Gastrocnemius medialis (tissue), 4 donors: ENCODE data around the gene ASNS. TPM values are rescaled to one million over a fixed set of nuclear protein-coding genes. Genes with fewer than 3 reads are reported as not detected.

Source experiments
- ATAC-seq, 2 donors: fragments of 150-250 bp; one replicate each; pipeline ENCODE4 v1.9.1; 2016
- DNase-seq, 2 donors: peaks; one replicate each; pipeline ENCODE4 v3.0.0-alpha.2; 2019
- H3K27ac ChIP-seq, 4 donors: fragments of 200-600 bp; sonication (generic); 1 replicate in 1 of 4; 2 replicates in 3 of 4; pipeline ENCODE4 v1.5.1; 2016 to 2018; ENCODE audit warnings: mild to moderate bottlenecking in 2 of 4, moderate library complexity in 1 of 4
- H3K27me3 ChIP-seq, 3 donors: fragments of 200-600 bp; sonication (generic) in 2 of 3; 1 replicate in 1 of 3; 2 replicates in 2 of 3; pipeline versions ENCODE4 v1.5.1 to v1.6.0; 2016 to 2019; ENCODE audit warnings: mild to moderate bottlenecking in 1 of 3, moderate library complexity in 1 of 3
- H3K36me3 ChIP-seq, 2 donors: fragments of 200-600 bp; sonication (generic) in 1 of 2; one replicate each; pipeline ENCODE4 v1.5.1; 2017 to 2018
- H3K4me1 ChIP-seq, 2 donors: fragments of 200-600 bp; sonication (generic) in 1 of 2; one replicate each; pipeline ENCODE4 v1.5.1; 2016 to 2017; ENCODE audit warnings: mild to moderate bottlenecking in 2 of 2
- H3K4me3 ChIP-seq, 4 donors: fragments of 200-600 bp; sonication (generic) in 3 of 4; 1 replicate in 1 of 4; 2 replicates in 3 of 4; pipeline ENCODE4 v1.5.1; 2016 to 2019; ENCODE audit warnings: mild to moderate bottlenecking in 2 of 4
- H3K9me3 ChIP-seq, 3 donors: fragments of 200-600 bp; sonication (generic) in 2 of 3; 1 replicate in 1 of 3; 2 replicates in 2 of 3; pipeline ENCODE4 v1.5.1; 2016 to 2019
- POLR2A ChIP-seq, 2 donors: fragments of 450-650 bp; IDR thresholded peaks; one replicate each; pipeline ENCODE4 v1.6.1; 2017; ENCODE audit warnings: antibody characterized with exemption in 2 of 2, mild to moderate bottlenecking in 2 of 2, moderate library complexity in 2 of 2
- in situ Hi-C, 4 donors: fragments of 200-750 bp; cut with MboI; loops; one replicate each; pipeline versions ENCODE4 v1.15.0 to v1.8.0; 2017; ENCODE audit warnings: low sequenced_read_pairs in 4 of 4
- intact Hi-C: fragments of 100-400 bp; cut with DNase I; formaldehyde crosslinking; loops from one replicate; pipeline ENCODE4 v1.15.1; 2023; ENCODE audit warnings: low total_unique reads
- total RNA-seq, 4 donors: library from RNA; depleted of rRNA; stranded (reverse); fragments of >200 nt; gene quantifications; one replicate each; pipeline versions ENCODE4 v1.1.0 to v1.2.3, GENCODE V29; 2016
- TF ChIP-seq, protein P1 (sequence below), 5 experiments: fragments of 450-650 bp in 3 of 5; fragments of 200-600 bp in 2 of 5; sonication (generic) in 2 of 5; IDR thresholded peaks in 4 of 5; conservative IDR thresholded peaks in 1 of 5; 1 replicate in 4 of 5; 2 replicates in 1 of 5; pipeline ENCODE4 v1.5.1; 2016 to 2019; ENCODE audit warnings: antibody characterized with exemption in 5 of 5, mild to moderate bottlenecking in 3 of 5, moderate library complexity in 3 of 5

The ASNS gene
- total RNA-seq, 4 donors from 2014 or later = 0.88 to 2.4 (median 2.1) TPM

GRCh38 chr7:97873606-97874005 lies 1.4 kb upstream of the ASNS start:
- TF ChIP-seq POLR2A (IDR thresholded peaks at IDR 0.05) = no peak
- TF ChIP-seq, protein P1, sequence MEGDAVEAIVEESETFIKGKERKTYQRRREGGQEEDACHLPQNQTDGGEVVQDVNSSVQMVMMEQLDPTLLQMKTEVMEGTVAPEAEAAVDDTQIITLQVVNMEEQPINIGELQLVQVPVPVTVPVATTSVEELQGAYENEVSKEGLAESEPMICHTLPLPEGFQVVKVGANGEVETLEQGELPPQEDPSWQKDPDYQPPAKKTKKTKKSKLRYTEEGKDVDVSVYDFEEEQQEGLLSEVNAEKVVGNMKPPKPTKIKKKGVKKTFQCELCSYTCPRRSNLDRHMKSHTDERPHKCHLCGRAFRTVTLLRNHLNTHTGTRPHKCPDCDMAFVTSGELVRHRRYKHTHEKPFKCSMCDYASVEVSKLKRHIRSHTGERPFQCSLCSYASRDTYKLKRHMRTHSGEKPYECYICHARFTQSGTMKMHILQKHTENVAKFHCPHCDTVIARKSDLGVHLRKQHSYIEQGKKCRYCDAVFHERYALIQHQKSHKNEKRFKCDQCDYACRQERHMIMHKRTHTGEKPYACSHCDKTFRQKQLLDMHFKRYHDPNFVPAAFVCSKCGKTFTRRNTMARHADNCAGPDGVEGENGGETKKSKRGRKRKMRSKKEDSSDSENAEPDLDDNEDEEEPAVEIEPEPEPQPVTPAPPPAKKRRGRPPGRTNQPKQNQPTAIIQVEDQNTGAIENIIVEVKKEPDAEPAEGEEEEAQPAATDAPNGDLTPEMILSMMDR (IDR thresholded peaks at IDR 0.05 in 4 of 5, conservative IDR thresholded peaks at IDR 0.05 in 1 of 5) = no peak
- Histone ChIP-seq H3K9me3 (no peaks in the 10 kb centered on the region), H3K27me3 (no peaks in the 10 kb centered on the region), H3K4me1 (no peaks in the 10 kb centered on the region), H3K36me3 (no peaks in the 10 kb centered on the region), H3K4me3 (no peak overlapping the region), H3K27ac (no peak overlapping the region)
- intact Hi-C loops (no loop called here), in situ Hi-C loops (no loop called here)
- ATAC-seq (no peak), DNase-seq (no peak)

- H3K27ac ChIP-seq = peak overlapping the region; percentile 15 to 52 (median 40)
- peak overlapping the region; percentile 65 to 79 (median 70) for H3K4me3 ChIP-seq
- ATAC-seq (no peak), DNase-seq (no peak)
- TF ChIP-seq, protein P1 (IDR thresholded peaks at IDR 0.05 in 4 of 5, conservative IDR thresholded peaks at IDR 0.05 in 1 of 5) = no peak
- no peak for TF ChIP-seq POLR2A (IDR thresholded peaks at IDR 0.05)
- H3K4me1 ChIP-seq = no peaks in the 10 kb centered on the region
- H3K36me3 ChIP-seq = no peaks in the 10 kb centered on the region
- intact Hi-C loops (no loop called here), in situ Hi-C loops (no loop called here)
- H3K27me3 ChIP-seq = no peaks in the 10 kb centered on the region
- H3K9me3 ChIP-seq = no peaks in the 10 kb centered on the region
Observed at GRCh38 chr7:97871659-97872024, 566 bp downstream of the ASNS start.

- H3K4me1 ChIP-seq = no peaks in the 10 kb centered on the region
- in situ Hi-C loops = no loop called here
- no peak overlapping the region for H3K4me3 ChIP-seq
- no peaks in the 10 kb centered on the region for H3K36me3 ChIP-seq
- ATAC-seq = no peak
- intact Hi-C loops = no loop called here
- TF ChIP-seq, protein P1 (IDR thresholded peaks at IDR 0.05 in 4 of 5, conservative IDR thresholded peaks at IDR 0.05 in 1 of 5) = no peak
- no peak for TF ChIP-seq POLR2A (IDR thresholded peaks at IDR 0.05)
- no peak for DNase-seq
- no peak overlapping the region for H3K27ac ChIP-seq
- H3K9me3 ChIP-seq = no peaks in the 10 kb centered on the region
- H3K27me3 ChIP-seq = no peaks in the 10 kb centered on the region
Observed at GRCh38 chr7:97868788-97869187, 3.4 kb downstream of the ASNS start.

DNA sequence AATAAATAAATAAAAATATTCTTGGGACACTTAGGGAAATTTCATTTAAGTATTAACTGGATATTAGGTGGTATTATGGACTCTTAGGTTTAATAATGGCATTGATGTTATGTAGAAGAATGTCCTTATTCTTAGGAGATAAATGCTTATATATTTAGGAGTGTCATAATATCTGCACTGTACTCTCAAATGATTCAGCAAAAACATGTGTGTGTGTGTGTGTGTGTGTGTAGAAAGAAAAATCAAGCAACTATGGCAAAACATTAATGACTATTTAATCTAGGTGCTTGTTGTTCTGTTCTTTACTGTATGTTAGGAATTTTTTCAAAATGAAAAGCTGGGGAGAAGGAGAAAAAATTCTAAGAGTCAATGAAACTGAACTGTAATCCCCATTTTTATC lies 3.9 kb downstream of the ASNS start:
- Histone ChIP-seq H3K27me3 (no peaks in the 10 kb centered on the region), H3K36me3 (no peaks in the 10 kb centered on the region), H3K4me3 (no peak overlapping the region), H3K27ac (no peak overlapping the region), H3K9me3 (no peaks in the 10 kb centered on the region), H3K4me1 (no peaks in the 10 kb centered on the region)
- ATAC-seq (no peak), DNase-seq (no peak)
- in situ Hi-C loops (no loop called here), intact Hi-C loops (no loop called here)
- TF ChIP-seq POLR2A (IDR thresholded peaks at IDR 0.05) = no peak
- TF ChIP-seq, protein P1 (IDR thresholded peaks at IDR 0.05 in 4 of 5, conservative IDR thresholded peaks at IDR 0.05 in 1 of 5) = no peak

DNA sequence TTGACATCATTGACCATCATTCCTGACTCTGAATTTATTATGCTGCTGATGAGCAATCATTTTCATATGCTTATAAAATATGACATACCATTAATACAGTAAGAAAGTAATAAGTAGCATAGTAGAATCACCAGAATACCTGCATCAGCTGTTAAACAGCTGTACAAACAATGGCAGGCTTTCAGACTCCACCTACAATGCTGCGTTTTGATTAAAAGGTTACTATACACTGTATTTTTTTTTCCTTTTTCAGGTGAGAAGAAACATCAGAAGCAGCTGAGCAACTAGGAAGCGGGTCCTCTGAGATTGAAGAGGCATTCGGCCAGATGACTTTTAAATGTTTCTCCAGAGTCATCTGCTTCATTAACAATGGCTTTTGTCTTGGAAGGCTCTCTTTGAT lies 7.1 kb downstream of the ASNS start:
- TF ChIP-seq POLR2A (IDR thresholded peaks at IDR 0.05) = no peak
- TF ChIP-seq, protein P1 (IDR thresholded peaks at IDR 0.05 in 4 of 5, conservative IDR thresholded peaks at IDR 0.05 in 1 of 5) = no peak
- no peak for ATAC-seq
- in situ Hi-C loops (no loop called here), intact Hi-C loops (no loop called here)
- Histone ChIP-seq H3K27ac (no peak overlapping the region), H3K9me3 (no peaks in the 10 kb centered on the region), H3K4me1 (no peaks in the 10 kb centered on the region), H3K36me3 (no peaks in the 10 kb centered on the region), H3K27me3 (no peaks in the 10 kb centered on the region), H3K4me3 (no peak overlapping the region)
- no peak for DNase-seq
